ENCODE results near the gene DOCK8. TPM values are rescaled to one million over a fixed set of nuclear protein-coding genes. Genes with fewer than 3 reads are reported as not detected.

The DOCK8 gene
- total RNA-seq, 4 donors from 2014 or later = 5.1 to 15.1 (median 8.4) TPM

- WGBS, 2 donors = 91 to 94% methylated on average over 11 of the region's 11 CpGs
- H3K4me3 ChIP-seq (ENCODE audit: low read depth, poor library complexity, severe bottlenecking) = no peak overlapping the region
- TF ChIP-seq CTCF (IDR thresholded peaks at IDR 0.05) = no peak
- TF ChIP-seq POLR2A (IDR thresholded peaks at IDR 0.05) = no peak
- intact Hi-C loops (cut with DNase I; ENCODE audit: low total_unique reads) = loop anchor here (10.0 kb wide), 2 partner anchors 422 to 622 kb away; no protein-coding TSS in a partner anchor
- no peak for DNase-seq (ENCODE audit: low spot score in 2 of 2)
Observed at GRCh38 chr9:382383-382782, 167.7 kb downstream of the DOCK8 start.

GRCh38 chr9:385818-386398 lies 171.2 kb downstream of the DOCK8 start:
- H3K4me3 ChIP-seq (ENCODE audit: low read depth, poor library complexity, severe bottlenecking) = no peak overlapping the region
- DNase-seq (ENCODE audit: low spot score in 2 of 2) = peak in 1 of 2 donors; percentile 33
- intact Hi-C loops (cut with DNase I; ENCODE audit: low total_unique reads) = loop anchor here (10.0 kb wide), 2 partner anchors 419 to 619 kb away; no protein-coding TSS in a partner anchor
- TF ChIP-seq POLR2A (IDR thresholded peaks at IDR 0.05) (no peak), CTCF (IDR thresholded peaks at IDR 0.05) (peak in 1 of 3 donors; percentile 53)
- whole genome bisulfite sequencing, 2 donors = 49 to 52% methylated on average over 9 of the region's 9 CpGs

GRCh38 chr9:389159-389558 lies 174.5 kb downstream of the DOCK8 start:
- H3K4me3 ChIP-seq (ENCODE audit: low read depth, poor library complexity, severe bottlenecking) = no peak overlapping the region
- TF ChIP-seq POLR2A (IDR thresholded peaks at IDR 0.05) (no peak), CTCF (IDR thresholded peaks at IDR 0.05) (no peak)
- DNase-seq (ENCODE audit: low spot score in 2 of 2) = no peak
- intact Hi-C loops (cut with DNase I; ENCODE audit: low total_unique reads) = loop anchor here (10.0 kb wide), 2 partner anchors 416 to 616 kb away; no protein-coding TSS in a partner anchor
- 94% methylated on average over 2 of the region's 2 CpGs for WGBS, 2 donors

GRCh38 chr9:389758-390157 lies 175.1 kb downstream of the DOCK8 start:
- DNase-seq (ENCODE audit: low spot score in 2 of 2) = no peak
- no peak for TF ChIP-seq POLR2A (IDR thresholded peaks at IDR 0.05)
- no peak for TF ChIP-seq CTCF (IDR thresholded peaks at IDR 0.05)
- intact Hi-C loops (cut with DNase I; ENCODE audit: low total_unique reads) = loop anchor here (10.0 kb wide), 2 partner anchors 415 to 615 kb away; no protein-coding TSS in a partner anchor
- H3K4me3 ChIP-seq (ENCODE audit: low read depth, poor library complexity, severe bottlenecking) = no peak overlapping the region
- 92 to 97% methylated on average over 7 of the region's 7 CpGs for WGBS, 2 donors

- TF ChIP-seq POLR2A (IDR thresholded peaks at IDR 0.05) = no peak
- no peak for TF ChIP-seq CTCF (IDR thresholded peaks at IDR 0.05)
- DNase-seq (ENCODE audit: low spot score in 2 of 2) = no peak
- 96 to 100% methylated on average over 2 of the region's 2 CpGs for WGBS, 2 donors
- intact Hi-C loops (cut with DNase I; ENCODE audit: low total_unique reads) = no loop called here
- H3K4me3 ChIP-seq (ENCODE audit: low read depth, poor library complexity, severe bottlenecking) = no peak overlapping the region
Observed at GRCh38 chr9:392077-392804, 177.6 kb downstream of the DOCK8 start.
